K562 (cell line): Measurements from ENCODE around the gene PRIM1. TPM values are rescaled to one million over a fixed set of nuclear protein-coding genes. Genes with fewer than 3 reads are reported as not detected.

Experiments used
- ATAC-seq: fragments of 200-7000 bp; cut with Tn5 transposase; 3 replicates; pipeline ENCODE4 v1.9.1; 2020; ENCODE audit warnings: moderate library complexity
- BruUV-seq: library from RNA; stranded (reverse); fragments of 400-500 nt; replicated peaks from 2 replicates; lab custom pipeline; 2021; lab: Mats Ljungman, UMichigan
- CTCF ChIA-PET: fragments of 300-600 bp; formaldehyde crosslinking; extraction: SDS; loops from one replicate; lab custom pipeline; 2021; ENCODE audit warnings: low intra/inter-chr PET ratio; lab: Yijun Ruan, JAX
- POLR2A ChIA-PET: fragments of 300-600, 350-650 bp; sonication (Branson Sonifier 250); formaldehyde crosslinking; extraction: SDS; loops from one replicate; lab custom pipeline; 2021; ENCODE audit warnings: antibody characterized with exemption, inconsistent platforms; lab: Yijun Ruan, JAX
- DNase-seq, 4 experiments: peaks; one replicate each; pipeline versions ENCODE4 v3.0.0 to v3.0.0-alpha.2; 2011 to 2018; ENCODE audit warnings: low spot score in 3 of 4, mixed read lengths in 3 of 4; ENCODE audit errors: extremely low read depth in 1 of 4
- FAIRE-seq: peaks from 2 replicates; lab custom pipeline; 2011; peaks lifted over from hg19 to GRCh38; lab: Jason Lieb, UNC
- H2AFZ ChIP-seq: 2 replicates; pipeline ENCODE4 v1.6.0; 2011; ENCODE audit warnings: low read depth, low read length, control low read depth, inconsistent platforms
- H3K27ac ChIP-seq: fragments of 200-600 bp; 3 replicates; pipeline ENCODE4 v1.8.0; 2011; ENCODE audit warnings: low read depth, mild to moderate bottlenecking, control low read depth, inconsistent platforms, low read length, moderate library complexity, mixed read lengths; ENCODE audit errors: extremely low read depth
- H3K27me3 ChIP-seq, 2 experiments: fragments of 300-600 bp in 1 of 2; 2 replicates in 1 of 2; 3 replicates in 1 of 2; pipeline versions ENCODE4 v1.6.0 to v1.8.0; 2011; ENCODE audit warnings: inconsistent platforms in 2 of 2, low read length in 2 of 2, mild to moderate bottlenecking in 1 of 2, mixed read lengths in 1 of 2, moderate library complexity in 1 of 2; ENCODE audit not compliant: control insufficient read depth in 2 of 2, insufficient read depth in 2 of 2
- H3K36me3 ChIP-seq: fragments of 300-600 bp; 3 replicates; pipeline ENCODE4 v1.8.0; 2011; ENCODE audit warnings: mild to moderate bottlenecking, low read length, inconsistent platforms; ENCODE audit not compliant: control insufficient read depth, insufficient read depth
- H3K4me1 ChIP-seq, 2 experiments: fragments of 200-600 bp in 1 of 2; replicated peaks in 1 of 2; 2 replicates in 1 of 2; 3 replicates in 1 of 2; pipeline versions ENCODE4 v1.5.1 to v1.8.0; 2011; ENCODE audit warnings: inconsistent platforms in 2 of 2, low read length in 2 of 2, mild to moderate bottlenecking in 1 of 2, mixed read lengths in 1 of 2, moderate library complexity in 1 of 2; ENCODE audit not compliant: control insufficient read depth in 2 of 2, insufficient read depth in 2 of 2
- H3K4me2 ChIP-seq: 2 replicates; pipeline ENCODE4 v1.6.1; 2011; ENCODE audit warnings: low read length, control low read depth, inconsistent platforms, mixed read lengths; ENCODE audit not compliant: insufficient read depth
- H3K4me3 ChIP-seq: fragments of 200-600 bp; sonication (generic), shearing (Covaris generic); 2 replicates; pipeline ENCODE4 v1.5.1; 2016; ENCODE audit warnings: control low read depth, inconsistent platforms
- H3K79me2 ChIP-seq: fragments of 200-600 bp; 3 replicates; pipeline ENCODE4 v1.8.0; 2011; ENCODE audit warnings: low read length, inconsistent platforms; ENCODE audit not compliant: control insufficient read depth, insufficient read depth
- H3K9ac ChIP-seq, 2 experiments: 2 replicates each; pipeline versions ENCODE4 v1.6.0 to v1.6.1; 2011; ENCODE audit warnings: low read depth in 2 of 2, low read length in 2 of 2, control low read depth in 1 of 2, inconsistent platforms in 1 of 2, mild to moderate bottlenecking in 1 of 2, mixed read lengths in 1 of 2; ENCODE audit not compliant: insufficient read depth in 1 of 2
- H3K9me1 ChIP-seq: one replicate; pipeline ENCODE4 v1.6.0; 2011; ENCODE audit warnings: inconsistent platforms, mild to moderate bottlenecking, low read length, moderate library complexity; ENCODE audit not compliant: control insufficient read depth, insufficient read depth
- H3K9me3 ChIP-seq: replicated peaks from 2 replicates; pipeline ENCODE4 v1.5.1; 2011; ENCODE audit warnings: low read depth, low read length, inconsistent platforms; ENCODE audit not compliant: control insufficient read depth, insufficient read depth
- H4K20me1 ChIP-seq: replicated peaks from 2 replicates; pipeline ENCODE4 v1.6.1; 2011; ENCODE audit warnings: low read length, inconsistent platforms, mixed read lengths; ENCODE audit not compliant: control insufficient read depth, insufficient read depth
- CEBPB ChIP-seq: fragments of 450-650 bp; IDR thresholded peaks from 2 replicates; pipeline ENCODE4 v1.6.1; 2016; ENCODE audit warnings: missing genetic modification characterization, missing compliant biosample characterization
- CEBPG ChIP-seq, 3 experiments: fragments of 200-800 bp in 1 of 3; sonication (Bioruptor generic) in 1 of 3; sonication (generic) in 1 of 3; formaldehyde crosslinking in 1 of 3; IDR thresholded peaks in 2 of 3; conservative IDR thresholded peaks in 1 of 3; 2 replicates each; pipeline versions ENCODE4 v1.6.1 to v1.8.0; 2016 to 2022; ENCODE audit warnings: missing compliant biosample characterization in 2 of 3, missing genetic modification characterization in 2 of 3, mild to moderate bottlenecking in 1 of 3, missing genetic modification reagents in 1 of 3
- KLF16 ChIP-seq: IDR thresholded peaks from 2 replicates; pipeline ENCODE4 v1.6.1; 2016; ENCODE audit warnings: antibody characterized with exemption
- ZNF232 ChIP-seq: sonication (generic); formaldehyde crosslinking; IDR thresholded peaks from 2 replicates; pipeline ENCODE4 v1.8.0; 2022; ENCODE audit warnings: mild to moderate bottlenecking, missing genetic modification reagents
- WGBS: fragments of 100-300 bp; shearing (Covaris generic); methylation state at CpG from one replicate; pipeline ENCODE4 v1.1.6; 2016; ENCODE audit warnings: low coverage, mixed read lengths; ENCODE audit not compliant: insufficient coverage; ENCODE audit errors: missing lambda C conversion rate; 5-methylcytosine and 5-hydroxymethylcytosine counted together
- in situ Hi-C: fragments of 300-500 bp; cut with MboI; formaldehyde crosslinking; loops from 4 replicates; pipeline ENCODE4 v1.15.0; 2018; ENCODE audit warnings: inconsistent platforms, mixed read lengths
- intact Hi-C: fragments of 100-400 bp; cut with micrococcal nuclease; formaldehyde crosslinking; loops from 2 replicates; pipeline ENCODE4 v1.14.2; 2022
- polyA plus RNA-seq, 8 experiments: library from polyadenylated mRNA; depleted of rRNA in 4 of 8; stranded (reverse) in 5 of 8; unstranded in 3 of 8; fragments of >200 nt; fragmentation: Nextera tagmentation in 2 of 8; fragmentation: Illumina TruSeq in 1 of 8; extraction: Ambion mirVana in 2 of 8; extraction: Trizol in 1 of 8; gene quantifications; 2 replicates each; pipeline versions ENCODE4 v1.2.1 to v1.2.3, GENCODE V29; 2011 to 2014; ENCODE audit warnings: inconsistent platforms in 1 of 8, missing spikeins in 1 of 8
- total RNA-seq, 7 experiments: library from RNA; depleted of rRNA in 6 of 7; stranded (reverse); fragments of >200 nt in 6 of 7; fragmentation: Illumina TruSeq in 2 of 7; extraction: Trizol in 2 of 7; gene quantifications; 2 replicates each; pipeline versions ENCODE4 v1.2.1 to v1.2.3, GENCODE V29; 2011 to 2021; ENCODE audit warnings: low replicate concordance in 1 of 7

The PRIM1 gene
- total and polyA plus RNA-seq, 9 of the 15 experiments (the other 6 are each of a cell fraction or from before 2014, with no cell fraction given): 67.2 to 179 (median 140) TPM

DNA sequence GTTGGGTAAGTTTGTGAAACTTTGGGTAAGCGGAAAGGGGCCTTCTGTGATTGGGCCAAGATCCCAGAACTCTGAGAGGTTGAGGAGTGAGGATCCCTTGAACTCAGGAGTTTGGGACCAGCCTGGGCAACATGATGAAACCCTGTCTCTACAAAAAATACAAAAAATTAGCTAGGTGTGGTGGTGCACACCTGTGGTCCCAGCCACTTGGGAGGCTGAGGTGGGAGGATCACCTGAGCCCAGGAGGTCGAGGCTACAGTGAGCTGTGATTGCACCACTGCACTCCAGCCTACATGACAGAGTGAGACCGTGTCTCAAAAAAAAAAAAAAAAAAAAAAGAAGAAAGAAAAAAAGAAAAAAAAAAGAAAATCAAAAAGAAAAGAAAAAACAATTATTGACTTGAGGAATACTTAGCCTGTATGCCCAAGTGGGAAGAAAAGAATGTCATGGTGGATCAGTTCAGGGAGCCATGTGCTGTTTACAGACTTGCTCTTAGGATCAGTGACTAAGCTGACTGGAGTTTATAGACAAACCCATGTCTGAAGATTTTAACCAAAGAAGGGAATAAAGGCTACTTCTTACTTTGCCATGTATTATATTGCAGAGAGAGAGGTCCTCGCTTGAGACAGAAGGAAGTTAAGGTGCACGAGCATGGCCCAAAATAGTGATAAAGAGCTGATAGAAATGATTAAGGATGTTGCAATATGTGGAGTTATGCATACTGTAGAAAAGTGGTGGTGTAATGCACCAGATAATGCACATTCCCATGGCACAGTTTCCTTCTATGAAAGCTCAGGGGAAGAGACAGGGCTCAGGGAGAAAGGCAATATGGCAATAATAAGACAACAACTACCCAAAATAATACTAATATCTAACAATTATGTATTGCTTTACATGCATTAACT lies 11.9 kb upstream of the PRIM1 start:
- in situ Hi-C loops (no loop called here), intact Hi-C loops (loop anchor here (5.0 kb wide), 1 partner anchor 63 kb away; no protein-coding TSS in a partner anchor)
- BruUV-seq: no TSS peak
- no peak overlapping the region for H3K4me3 ChIP-seq
- no peaks in the 10 kb centered on the region for H4K20me1 ChIP-seq
- ChIA-PET CTCF (interaction anchor here (0.7 to 0.8 kb wide), 2 partner anchors 181 to 242 kb away, joined by 3 to 5 read pairs; no protein-coding TSS in a partner anchor), POLR2A (interaction anchor here (1.0 kb wide), 1 partner anchor 11 kb away, joined by 3 read pairs; no protein-coding TSS in a partner anchor)
- WGBS: 22% methylated on average over 4 of the region's 5 CpGs
- H2AFZ ChIP-seq: no peak overlapping the region
- DNase-seq: no peak
- H3K27me3 ChIP-seq: no peaks in the 10 kb centered on the region
- TF ChIP-seq ZNF232 (no peak), CEBPB (tag) (peak; percentile 91), CEBPG (CRISPR knock-in tag; IDR thresholded peaks at IDR 0.05) (no peak), CEBPG (tag; conservative IDR thresholded peaks at IDR 0.05 in 1 of 2, IDR thresholded peaks at IDR 0.05 in 1 of 2) (peak; percentile 49 to 56; a peak in 2 of 4 replicates), KLF16 (no peak)
- H3K9ac ChIP-seq: no peak overlapping the region
- no peaks in the 10 kb centered on the region for H3K9me1 ChIP-seq
- no peaks in the 10 kb centered on the region for H3K4me1 ChIP-seq
- no peak overlapping the region for H3K4me2 ChIP-seq
- no peak overlapping the region for H3K27ac ChIP-seq
- FAIRE-seq: no peak
- H3K79me2 ChIP-seq: no peaks in the 10 kb centered on the region
- no peak for ATAC-seq
- no peaks in the 10 kb centered on the region for H3K9me3 ChIP-seq
- H3K36me3 ChIP-seq: no peaks in the 10 kb centered on the region
